ENCODE measurements around the gene VCAN. TPM values are rescaled to one million over a fixed set of nuclear protein-coding genes. Genes with fewer than 3 reads are reported as not detected.

Gene VCAN
- total RNA-seq, 1 donor from 2014 or later, result 71.2 TPM

GRCh38 chr5:83493644-83494043 is 22.1 kb downstream of the VCAN start:
- TF ChIP-seq CTCF (IDR thresholded peaks at IDR 0.05), result no peak
- no peak for TF ChIP-seq POLR2A (IDR thresholded peaks at IDR 0.05)
- no peak for TF ChIP-seq POLR2AphosphoS5 (IDR thresholded peaks at IDR 0.05; ENCODE audit: insufficient read depth in 1 of 2, low read depth in 1 of 2)

GRCh38 chr5:83494087-83494620 is 22.6 kb downstream of the VCAN start:
- DNase-seq (ENCODE audit: extremely low spot score in 2 of 2), result no peak
- Histone ChIP-seq H3K27me3 (no peaks in the 10 kb centered on the region), H3K9me3 (no peaks in the 10 kb centered on the region), H3K4me3 (no peak overlapping the region), H3K27ac (no peak overlapping the region), H3K36me3 (no peaks in the 10 kb centered on the region), H3K4me1 (no peaks in the 10 kb centered on the region)
- TF ChIP-seq CTCF (IDR thresholded peaks at IDR 0.05), result no peak
- TF ChIP-seq POLR2A (IDR thresholded peaks at IDR 0.05), result no peak
- no peak for TF ChIP-seq POLR2AphosphoS5 (IDR thresholded peaks at IDR 0.05; ENCODE audit: insufficient read depth in 1 of 2, low read depth in 1 of 2)
- intact Hi-C loops (cut with DNase I), result no loop called here

More at GRCh38 chr5:83493644-83494043, 22.1 kb downstream of the VCAN start:
- H3K4me3 ChIP-seq, result no peak overlapping the region
- no peaks in the 10 kb centered on the region for H3K36me3 ChIP-seq
- no peak for DNase-seq (ENCODE audit: extremely low spot score in 2 of 2)
- no peaks in the 10 kb centered on the region for H3K27me3 ChIP-seq
- H3K9me3 ChIP-seq, result no peaks in the 10 kb centered on the region
- no peaks in the 10 kb centered on the region for H3K4me1 ChIP-seq
- H3K27ac ChIP-seq, result no peak overlapping the region
- intact Hi-C loops (cut with DNase I), result no loop called here

- Histone ChIP-seq H3K9me3 (no peaks in the 10 kb centered on the region), H3K27me3 (no peaks in the 10 kb centered on the region), H3K4me3 (no peak overlapping the region), H3K36me3 (no peaks in the 10 kb centered on the region), H3K27ac (no peak overlapping the region), H3K4me1 (no peaks in the 10 kb centered on the region)
- no peak for DNase-seq (ENCODE audit: extremely low spot score in 2 of 2)
- TF ChIP-seq POLR2A (IDR thresholded peaks at IDR 0.05) (no peak), POLR2AphosphoS5 (IDR thresholded peaks at IDR 0.05; ENCODE audit: insufficient read depth in 1 of 2, low read depth in 1 of 2) (no peak), CTCF (IDR thresholded peaks at IDR 0.05) (no peak)
- intact Hi-C loops (cut with DNase I), result no loop called here
These were observed 23.1 kb downstream of the VCAN start for GRCh38 chr5:83494666-83495065.

GRCh38 chr5:83496626-83497025 is 25.1 kb downstream of the VCAN start:
- intact Hi-C loops (cut with DNase I), result no loop called here
- no peaks in the 10 kb centered on the region for H3K36me3 ChIP-seq
- no peak overlapping the region for H3K27ac ChIP-seq
- H3K4me3 ChIP-seq, result no peak overlapping the region
- H3K27me3 ChIP-seq, result no peaks in the 10 kb centered on the region
- no peak for DNase-seq (ENCODE audit: extremely low spot score in 2 of 2)
- TF ChIP-seq POLR2AphosphoS5 (IDR thresholded peaks at IDR 0.05; ENCODE audit: insufficient read depth in 1 of 2, low read depth in 1 of 2) (no peak), POLR2A (IDR thresholded peaks at IDR 0.05) (no peak), CTCF (IDR thresholded peaks at IDR 0.05) (no peak)
- H3K4me1 ChIP-seq, result no peaks in the 10 kb centered on the region
- no peaks in the 10 kb centered on the region for H3K9me3 ChIP-seq

GRCh38 chr5:83498585-83498984 is 27.0 kb downstream of the VCAN start:
- TF ChIP-seq CTCF (IDR thresholded peaks at IDR 0.05), result no peak
- TF ChIP-seq POLR2AphosphoS5 (IDR thresholded peaks at IDR 0.05; ENCODE audit: insufficient read depth in 1 of 2, low read depth in 1 of 2), result no peak
- no peak for TF ChIP-seq POLR2A (IDR thresholded peaks at IDR 0.05)
- intact Hi-C loops (cut with DNase I), result no loop called here
- DNase-seq (ENCODE audit: extremely low spot score in 2 of 2), result no peak
- H3K36me3 ChIP-seq, result no peaks in the 10 kb centered on the region
- no peak overlapping the region for H3K4me3 ChIP-seq
- no peak overlapping the region for H3K27ac ChIP-seq
- no peaks in the 10 kb centered on the region for H3K9me3 ChIP-seq
- no peaks in the 10 kb centered on the region for H3K4me1 ChIP-seq
- H3K27me3 ChIP-seq, result no peaks in the 10 kb centered on the region
